Measurements from ENCODE around the gene MXRA5. TPM values are rescaled to one million over a fixed set of nuclear protein-coding genes. Genes with fewer than 3 reads are reported as not detected.
"Not testable (repeated sequence)": the region's sequence is repeated elsewhere in the genome, so short reads cannot be mapped to it uniquely, and the experiment has no call there.

The MXRA5 gene
- total RNA-seq (2014; rRNA removed; shearing (Covaris generic)): 0.84 and 1.1 TPM in 2 replicates

- peak; percentile 15 for DNase-seq (ENCODE audit: low spot score)
Observed at GRCh38 chrX:3346501-3347259, at the start of gene MXRA5. Gene MXRA5, minus strand, starts transcription at chrX:3346652. Its CDS starts 2,819 bp downstream, at chrX:3343833.

- DNase-seq (ENCODE audit: low spot score): peak; percentile 76
Observed at GRCh38 chrX:3393581-3394111, 47.2 kb upstream of the MXRA5 start.

- no peak for DNase-seq (ENCODE audit: low spot score)
Observed at GRCh38 chrX:3393178-3393577, 46.7 kb upstream of the MXRA5 start.

- no peak for DNase-seq (ENCODE audit: low spot score)
Observed at GRCh38 chrX:3388457-3388856, 42.0 kb upstream of the MXRA5 start.

- peak; percentile 88 for DNase-seq (ENCODE audit: low spot score)
Observed at GRCh38 chrX:3384327-3384726, 37.9 kb upstream of the MXRA5 start.

GRCh38 chrX:3380603-3381002, 34.2 kb upstream of the MXRA5 start:
- no peak for DNase-seq (ENCODE audit: low spot score)

GRCh38 chrX:3379111-3379510, 32.7 kb upstream of the MXRA5 start:
- no peak for DNase-seq (ENCODE audit: low spot score)

GRCh38 chrX:3378156-3378555, 31.7 kb upstream of the MXRA5 start:
- DNase-seq (ENCODE audit: low spot score): no peak

- no peak for DNase-seq (ENCODE audit: low spot score)
Observed at GRCh38 chrX:3377560-3377959, 31.1 kb upstream of the MXRA5 start.

- DNase-seq (ENCODE audit: low spot score): not testable (repeated sequence)
Observed at GRCh38 chrX:3375878-3376508, 29.5 kb upstream of the MXRA5 start.

GRCh38 chrX:3374108-3374800, 27.8 kb upstream of the MXRA5 start:
- no peak for DNase-seq (ENCODE audit: low spot score)

GRCh38 chrX:3371163-3371562, 24.7 kb upstream of the MXRA5 start:
- no peak for DNase-seq (ENCODE audit: low spot score)

GRCh38 chrX:3370656-3371055, 24.2 kb upstream of the MXRA5 start:
- no peak for DNase-seq (ENCODE audit: low spot score)

- DNase-seq (ENCODE audit: low spot score): no peak
Observed at GRCh38 chrX:3362956-3363355, 16.5 kb upstream of the MXRA5 start.

GRCh38 chrX:3360881-3361280, 14.4 kb upstream of the MXRA5 start:
- DNase-seq (ENCODE audit: low spot score): no peak

- not testable (repeated sequence) for DNase-seq (ENCODE audit: low spot score)
Observed at GRCh38 chrX:3352741-3353140, 6.3 kb upstream of the MXRA5 start.

- no peak for DNase-seq (ENCODE audit: low spot score)
Observed at GRCh38 chrX:3351276-3351675, 4.8 kb upstream of the MXRA5 start.

- no peak for DNase-seq (ENCODE audit: low spot score)
Observed at GRCh38 chrX:3348191-3348590, 1.7 kb upstream of the MXRA5 start.

GRCh38 chrX:3345281-3346191, 916 bp downstream of the MXRA5 start:
- DNase-seq (ENCODE audit: low spot score): peak; percentile 29

GRCh38 chrX:3343569-3343968, 2.9 kb downstream of the MXRA5 start:
- not testable (repeated sequence) for DNase-seq (ENCODE audit: low spot score)

- no peak for DNase-seq (ENCODE audit: low spot score)
Observed at GRCh38 chrX:3340016-3340415, 6.4 kb downstream of the MXRA5 start.
